Activated T-cell treated with anti-CD3 and anti-CD28 coated beads, Interleukin-2, amount 50 U/mL, for 48 hours (primary cell): ENCODE data around the gene PDXDC1.
A peak's percentile ranks its signal among the peaks of the same experiment; 100 is the strongest.
"Not testable (repeated sequence)": the region's sequence is repeated elsewhere in the genome, so short reads cannot be mapped to it uniquely, and the experiment has no call there.

ENCODE experiments used
- DNase-seq, 2 experiments: peaks; one replicate each; pipeline ENCODE4 v3.0.0-alpha.2; 2020

Gene PDXDC1

DNA sequence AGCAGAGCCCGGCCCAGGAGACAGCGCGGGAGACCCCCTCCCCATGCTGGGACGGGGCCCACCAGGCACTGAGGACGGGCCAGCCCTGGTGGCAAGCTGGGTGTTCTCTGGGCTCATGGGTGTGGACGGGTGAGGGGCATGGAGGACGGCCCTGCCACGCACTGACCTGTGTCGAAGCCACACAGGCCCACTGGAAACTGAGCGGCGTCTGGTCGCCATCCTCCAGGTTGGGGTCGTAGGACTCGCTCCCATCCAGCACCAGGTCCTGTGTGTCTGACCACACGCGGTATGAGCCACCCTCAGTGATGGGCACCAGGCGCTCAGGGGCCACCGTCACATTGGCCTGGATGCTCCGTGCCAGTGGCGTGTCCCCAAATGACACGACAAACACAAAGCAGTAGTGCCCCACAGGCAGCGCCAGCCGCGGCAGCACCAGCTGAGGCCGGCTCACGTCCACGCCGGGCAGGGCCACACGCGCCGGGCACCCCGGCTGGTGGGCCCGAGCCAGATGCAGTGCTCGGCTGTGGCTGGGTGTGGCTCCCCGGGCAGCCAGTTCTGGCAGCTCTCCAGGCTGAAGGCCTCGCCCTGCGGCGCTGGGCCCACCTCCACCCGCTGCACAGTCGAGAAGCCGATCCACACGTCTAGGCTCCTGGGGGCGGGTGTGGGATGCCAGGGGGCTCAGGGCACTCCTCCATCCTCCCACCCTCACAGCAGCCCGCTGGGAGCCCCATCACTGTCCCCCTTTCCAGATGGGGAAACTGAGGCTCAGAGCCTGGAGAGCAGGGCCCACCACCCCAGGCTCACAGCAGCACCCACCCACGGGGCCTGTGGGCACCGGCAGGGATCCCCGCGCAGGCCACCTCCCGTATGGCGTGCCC, 160.9 kb downstream of the PDXDC1 start:
- not testable (repeated sequence) for DNase-seq

DNA sequence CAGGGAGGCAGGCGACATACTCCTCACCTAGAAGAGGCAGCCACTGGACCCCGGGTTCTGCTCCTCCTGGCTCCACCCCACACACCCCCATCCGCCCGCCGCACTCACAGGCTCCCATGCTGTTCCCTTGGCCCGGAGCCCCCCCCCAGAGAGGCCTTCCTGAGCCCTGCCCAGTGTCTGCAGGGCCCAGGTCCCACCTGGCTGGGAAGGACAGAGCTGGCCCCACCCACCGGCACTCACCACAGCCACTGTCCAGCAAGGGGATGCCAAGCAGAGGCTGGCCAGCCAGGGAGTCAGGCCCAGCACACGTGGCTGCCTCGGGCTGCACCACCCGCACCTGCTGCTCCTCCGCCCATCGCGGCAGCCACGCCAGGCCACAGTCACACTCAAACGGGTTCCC, 162.7 kb downstream of the PDXDC1 start:
- not testable (repeated sequence) for DNase-seq

DNA sequence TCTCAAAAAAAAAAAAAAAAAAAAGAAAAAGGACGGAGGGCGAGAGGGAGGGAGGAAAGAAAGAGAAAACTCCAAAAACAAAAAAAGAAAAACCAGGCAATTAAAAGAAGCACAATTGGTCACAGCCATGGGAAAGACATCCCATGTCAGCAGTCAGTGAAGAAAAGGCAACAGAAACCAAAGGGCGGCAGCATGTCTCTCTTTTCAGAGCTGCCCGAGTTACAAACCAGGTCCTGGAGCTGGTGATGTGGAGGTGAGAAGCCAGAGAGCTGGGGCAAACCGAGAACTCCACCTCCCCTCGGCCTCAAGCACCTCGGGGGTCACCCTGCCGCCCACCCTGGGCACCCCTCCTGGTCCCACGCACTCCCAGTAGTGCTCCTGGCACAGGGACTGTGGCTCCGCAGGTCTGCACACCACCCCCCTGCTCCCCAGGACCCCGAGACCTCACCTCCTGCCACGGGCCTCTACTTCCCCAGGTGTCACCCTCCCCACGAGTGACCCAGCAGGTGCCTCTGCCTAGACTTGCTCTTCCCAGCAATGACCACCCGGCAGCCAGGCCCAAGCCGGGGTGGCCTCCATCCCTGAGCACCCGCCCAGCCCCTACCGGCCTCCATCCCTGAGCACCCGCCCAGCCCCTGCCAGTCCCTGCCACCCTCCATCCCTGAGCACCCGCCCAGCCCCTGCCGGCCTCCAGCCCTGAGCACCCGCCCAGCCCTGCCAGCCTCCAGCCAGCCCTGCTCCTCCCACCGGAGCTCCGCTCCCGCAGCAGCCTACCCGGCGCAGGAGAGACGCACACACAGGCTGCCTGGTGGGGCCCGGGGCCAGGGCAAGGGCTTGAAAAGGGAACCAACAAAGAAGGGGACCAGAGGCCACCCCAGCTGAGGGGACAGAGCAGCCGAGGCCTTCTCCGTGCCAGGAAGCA, 165.9 kb downstream of the PDXDC1 start:
- not testable (repeated sequence) for DNase-seq

DNA sequence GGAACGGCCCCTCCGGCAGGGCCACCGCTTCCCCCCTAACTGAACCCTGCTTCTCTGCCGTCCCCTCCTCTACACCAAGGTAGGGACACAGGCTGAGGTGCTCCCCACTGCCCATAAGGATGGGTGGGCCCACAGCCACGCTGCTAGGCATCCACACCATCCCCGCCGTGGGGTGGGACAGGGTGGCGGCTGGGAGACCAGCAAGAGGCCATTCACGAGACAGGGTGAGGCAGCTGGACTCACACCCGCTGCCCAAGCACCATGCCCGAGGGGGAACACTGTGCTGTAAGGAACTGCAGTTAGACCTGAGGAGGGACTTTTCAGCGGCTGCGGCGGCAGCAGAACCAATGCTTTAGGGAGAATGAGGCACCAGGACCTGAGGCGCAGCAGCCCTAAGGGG, 166.8 kb downstream of the PDXDC1 start:
- no peak for DNase-seq

DNA sequence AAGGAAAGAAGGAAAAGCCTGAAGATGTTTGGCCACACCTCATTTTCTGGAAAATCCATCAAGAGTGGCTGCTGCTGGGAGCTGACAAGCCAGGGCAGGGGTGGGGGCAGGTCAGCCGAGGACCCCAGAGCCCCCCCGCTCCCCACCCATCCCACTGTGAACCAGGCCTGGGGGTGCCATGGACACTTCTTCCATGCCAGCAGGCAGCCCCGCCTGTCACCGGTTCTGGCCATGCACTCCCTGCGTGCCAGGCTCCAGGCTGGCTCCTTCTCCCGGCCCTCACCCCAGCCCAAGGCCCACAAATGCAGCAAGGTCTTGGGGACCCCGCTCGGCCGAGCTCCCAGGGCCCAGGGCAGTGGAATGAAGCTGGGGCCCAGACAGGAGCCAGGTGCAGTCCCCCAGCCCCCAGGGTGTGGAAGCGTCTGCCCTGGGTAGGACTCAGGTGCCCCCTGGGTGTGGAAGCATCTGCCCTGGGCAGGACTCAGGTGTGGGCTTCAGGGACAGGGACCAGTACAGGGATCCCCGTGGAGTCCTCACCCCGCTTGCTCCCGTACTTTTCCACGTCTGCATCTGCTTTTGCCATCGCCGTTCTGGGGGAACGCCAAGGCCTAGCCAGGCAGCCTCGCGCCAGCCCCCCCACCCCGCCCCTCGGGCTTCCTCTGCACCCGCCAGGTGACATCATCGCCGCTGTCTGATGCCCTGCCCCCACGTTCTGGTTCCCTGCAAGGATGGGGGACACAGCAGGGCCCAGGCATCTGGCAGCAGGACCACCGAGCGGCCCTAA, 167.5 kb downstream of the PDXDC1 start:
- not testable (repeated sequence) for DNase-seq

DNA sequence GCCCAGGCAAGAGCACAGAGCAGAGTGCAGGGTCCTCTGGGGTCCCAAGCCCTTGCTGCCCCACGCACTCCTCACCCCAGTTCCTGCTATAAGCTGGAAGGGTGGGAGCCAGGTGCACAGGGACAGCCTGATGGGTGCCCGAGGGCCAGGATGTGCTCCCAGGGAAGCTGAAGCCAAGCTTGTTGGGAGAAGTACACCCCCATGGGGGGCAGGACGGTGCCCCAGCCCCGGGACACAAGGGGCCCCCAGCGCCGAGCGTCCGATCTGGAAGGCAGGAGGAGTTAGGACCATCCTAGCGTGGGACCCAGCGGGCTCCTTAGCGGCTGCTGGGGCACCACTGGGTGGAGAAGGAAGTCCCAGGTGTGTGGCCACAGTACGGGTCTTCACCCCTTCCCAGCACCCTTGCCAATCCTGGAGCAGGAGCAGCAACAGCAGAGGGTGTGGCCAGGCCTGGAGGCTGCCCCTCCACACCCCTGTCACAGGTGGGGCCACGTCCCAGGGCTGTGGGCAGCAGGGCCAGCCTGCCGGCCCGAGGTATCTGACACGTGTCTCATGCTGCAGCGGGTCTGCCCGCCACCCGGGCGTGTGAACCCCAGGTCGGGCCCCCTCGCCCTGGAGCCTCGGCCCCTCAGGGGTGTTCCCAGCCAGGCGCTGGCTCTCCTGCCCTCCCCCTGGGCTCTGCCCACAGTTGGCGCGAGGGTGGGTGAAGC, 168.2 kb downstream of the PDXDC1 start:
- not testable (repeated sequence) for DNase-seq

DNA sequence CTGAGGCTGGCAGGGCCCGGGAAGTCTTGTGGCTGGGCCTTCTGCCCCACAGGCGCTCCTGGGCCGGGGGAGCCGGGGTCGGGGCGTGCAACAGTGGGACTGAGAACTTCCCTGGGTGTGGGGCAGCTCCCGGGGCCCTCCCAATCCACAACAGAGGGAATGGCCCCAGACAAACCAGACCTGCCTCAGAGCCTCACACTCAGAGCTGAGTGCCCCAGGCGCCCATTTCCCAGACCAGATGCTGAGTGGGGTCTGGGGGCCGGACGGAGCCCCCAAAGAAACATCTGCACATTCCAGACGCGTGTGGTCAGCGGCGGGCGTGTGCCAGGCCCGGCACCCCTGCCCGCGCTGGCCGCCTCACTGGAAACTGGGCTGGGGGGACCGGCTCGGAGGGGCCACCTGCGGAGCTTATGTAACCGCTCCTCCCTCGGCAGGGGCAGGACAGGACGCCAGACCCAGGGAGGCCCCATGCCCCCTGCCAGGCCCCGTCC, 168.8 kb downstream of the PDXDC1 start:
- not testable (repeated sequence) for DNase-seq

DNA sequence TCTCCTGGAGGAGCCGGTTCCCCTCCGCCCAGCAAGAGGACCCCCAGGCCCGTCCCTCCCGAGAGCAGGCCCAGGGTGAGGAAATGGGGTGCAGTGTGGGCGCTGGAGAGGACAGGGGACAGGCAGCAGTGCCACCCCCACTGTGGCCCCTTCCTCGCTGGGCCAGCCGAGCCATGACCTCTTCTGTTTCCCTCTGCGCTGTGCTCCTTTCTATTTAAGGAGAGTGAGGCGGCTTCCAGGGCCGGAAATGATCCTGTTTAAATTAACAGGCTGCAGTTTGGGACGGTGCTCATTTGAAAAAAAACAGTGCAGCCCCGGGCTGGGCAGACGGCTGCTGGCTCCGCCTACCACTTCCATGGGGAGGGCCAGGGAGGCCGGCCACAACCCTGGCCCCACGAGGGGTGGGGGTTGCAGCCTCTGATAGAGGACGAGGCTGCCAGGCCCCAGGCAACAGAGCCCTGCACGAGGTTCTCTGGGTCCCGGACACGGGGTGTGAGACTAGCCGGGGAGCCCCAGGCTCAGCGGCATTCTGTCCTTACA, 169.3 kb downstream of the PDXDC1 start:
- DNase-seq: not testable (repeated sequence)

DNA sequence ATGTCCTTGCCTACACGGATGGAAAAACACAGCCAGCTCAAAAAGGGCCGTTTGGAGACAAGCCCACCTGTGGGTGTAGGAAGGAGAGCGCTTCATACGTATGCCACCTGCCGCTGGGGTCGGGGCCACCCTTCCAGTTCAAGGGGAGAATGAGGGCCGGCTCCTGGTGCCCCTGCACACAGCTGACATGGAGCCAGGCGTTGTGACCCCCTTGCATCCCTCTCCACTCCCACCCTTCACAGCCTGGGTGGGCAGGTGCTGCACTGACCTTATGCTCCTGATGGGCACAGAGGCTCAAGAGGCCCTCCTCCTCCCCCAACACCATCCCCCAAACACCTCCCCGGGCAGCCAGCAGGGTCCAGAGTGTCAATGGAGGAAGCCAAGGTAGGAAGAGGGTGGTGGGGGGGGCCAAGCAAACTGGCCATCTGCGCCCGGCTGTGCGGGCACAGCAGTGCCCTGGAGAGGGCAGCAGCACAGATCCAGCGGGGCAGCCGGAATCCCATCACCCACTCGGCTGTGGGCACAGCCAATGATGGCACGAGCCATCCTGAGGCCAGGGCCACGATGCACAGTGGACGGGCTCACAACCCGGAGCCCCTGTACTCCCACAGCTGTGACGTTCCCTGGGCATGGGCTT, 170.1 kb downstream of the PDXDC1 start:
- DNase-seq: not testable (repeated sequence)

DNA sequence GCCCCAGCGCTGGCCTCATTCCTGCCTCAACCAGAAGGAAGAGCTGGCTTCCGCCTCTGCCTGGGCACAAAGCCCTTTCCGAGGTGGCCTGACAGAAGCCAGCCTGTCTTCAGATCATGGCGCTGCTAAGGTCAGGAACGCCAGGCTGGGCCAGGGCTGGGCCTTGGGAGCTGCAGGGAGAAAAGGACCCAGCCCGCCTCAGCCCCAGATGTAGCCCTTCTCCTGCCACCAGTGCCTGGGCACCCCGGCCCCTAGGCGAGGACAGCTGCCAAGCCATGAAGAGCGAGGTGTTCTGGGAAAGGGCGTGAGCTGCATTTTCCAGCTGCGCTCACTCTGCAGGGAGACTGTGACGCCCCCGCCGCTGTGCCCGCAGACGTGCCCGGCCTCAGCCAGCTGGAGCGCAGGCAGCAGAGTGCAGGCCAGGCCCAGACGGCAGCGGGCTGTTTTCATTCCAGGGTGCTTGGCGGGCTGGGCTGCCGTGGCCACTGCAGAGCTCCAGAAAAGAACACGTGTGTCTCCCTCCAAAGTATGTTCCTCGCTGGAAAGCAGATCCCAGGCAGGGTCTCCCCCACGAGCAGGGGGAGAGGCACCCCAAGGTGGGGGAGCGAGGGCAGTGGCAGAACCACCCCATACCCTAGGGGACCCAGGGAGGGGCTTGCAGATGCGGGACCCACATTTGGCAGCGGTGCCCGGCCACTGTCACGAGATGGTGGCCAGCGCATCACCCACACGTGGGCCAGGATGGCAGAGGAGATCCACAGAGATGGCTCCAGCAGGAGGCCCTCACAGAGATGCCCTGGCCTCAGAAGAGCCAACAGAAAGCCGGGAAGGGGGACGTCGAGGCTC, 170.8 kb downstream of the PDXDC1 start:
- not testable (repeated sequence) for DNase-seq

DNA sequence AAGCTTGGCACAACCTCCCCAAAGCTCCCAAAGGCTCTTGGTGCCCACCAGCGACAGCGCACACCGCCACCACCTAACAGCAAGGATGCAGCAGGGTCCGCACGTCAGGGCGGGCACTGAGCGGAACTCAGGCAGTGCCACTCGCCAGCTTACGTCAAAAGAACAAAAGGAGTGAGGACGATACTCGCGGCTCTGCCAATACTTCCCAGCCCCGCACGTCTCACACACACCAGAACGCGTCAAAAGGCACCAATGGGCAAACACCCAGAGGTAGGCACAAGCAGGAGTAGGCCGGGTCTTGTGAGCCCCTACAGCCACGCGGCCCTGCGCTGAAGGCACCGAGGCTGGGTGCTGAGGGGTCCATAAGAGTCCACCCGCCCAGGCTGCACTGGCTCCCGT, 171.4 kb downstream of the PDXDC1 start:
- DNase-seq: not testable (repeated sequence)

DNA sequence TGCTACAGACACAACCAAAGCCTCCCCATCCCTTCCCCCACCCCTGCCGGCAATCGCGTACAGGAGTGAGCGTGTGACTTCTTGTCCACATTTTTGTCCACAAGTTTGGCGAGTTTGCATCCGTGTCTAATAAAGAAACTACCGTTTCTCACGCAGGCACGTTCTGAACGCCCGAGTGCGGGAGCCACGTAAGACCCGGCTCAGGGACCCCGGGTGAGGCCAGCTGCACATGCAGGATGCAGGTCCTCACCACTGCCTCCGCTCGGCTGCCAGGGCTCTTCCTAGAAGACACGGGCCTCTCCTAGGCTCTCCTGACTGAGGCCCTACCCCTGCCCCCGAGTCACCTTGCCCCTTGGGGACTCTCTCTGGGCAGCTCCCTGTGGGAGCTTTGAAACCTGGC, 174.0 kb downstream of the PDXDC1 start:
- not testable (repeated sequence) for DNase-seq

DNA sequence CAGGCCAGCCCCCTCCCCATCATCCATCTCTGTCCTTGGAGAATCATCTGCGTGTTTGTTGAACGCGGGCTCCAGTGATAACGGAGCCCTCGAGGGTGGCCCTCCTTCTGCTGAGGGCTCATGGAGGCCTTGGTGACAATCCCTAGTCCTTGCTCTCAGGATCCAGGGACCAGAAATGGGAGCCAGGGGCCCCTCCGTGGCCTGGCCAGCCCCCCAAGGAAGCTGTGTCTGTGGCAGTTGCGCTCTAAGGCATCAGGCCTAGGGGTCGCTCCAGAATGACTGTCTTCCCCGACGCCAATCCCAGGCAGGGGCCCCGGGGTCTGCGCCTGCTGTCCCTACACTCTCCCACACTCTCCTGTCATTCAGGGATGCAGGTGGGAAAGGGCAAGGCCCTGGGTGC, 174.4 kb downstream of the PDXDC1 start:
- DNase-seq: not testable (repeated sequence)

DNA sequence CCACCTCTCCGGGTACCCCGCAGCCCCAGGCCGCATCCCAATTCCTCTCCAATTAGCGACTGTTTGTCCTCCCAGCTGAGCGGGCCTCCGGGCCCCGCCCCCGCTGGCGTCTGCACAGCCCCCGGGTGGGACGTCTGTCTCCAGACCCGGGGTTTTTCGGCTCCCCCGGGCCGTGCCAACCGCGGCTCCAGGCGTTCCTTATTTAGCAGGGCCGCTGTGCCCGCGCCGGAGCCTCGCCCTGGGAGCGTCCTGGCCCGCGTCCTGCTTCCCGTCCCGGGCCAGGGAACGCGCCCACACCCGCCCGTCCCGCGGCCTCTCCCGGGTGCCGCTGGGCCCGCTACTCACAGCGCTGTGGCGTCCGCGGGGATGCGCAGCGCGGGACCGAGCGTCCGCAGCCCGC, 179.2 kb downstream of the PDXDC1 start:
- peak; percentile 50 to 60 for DNase-seq

DNA sequence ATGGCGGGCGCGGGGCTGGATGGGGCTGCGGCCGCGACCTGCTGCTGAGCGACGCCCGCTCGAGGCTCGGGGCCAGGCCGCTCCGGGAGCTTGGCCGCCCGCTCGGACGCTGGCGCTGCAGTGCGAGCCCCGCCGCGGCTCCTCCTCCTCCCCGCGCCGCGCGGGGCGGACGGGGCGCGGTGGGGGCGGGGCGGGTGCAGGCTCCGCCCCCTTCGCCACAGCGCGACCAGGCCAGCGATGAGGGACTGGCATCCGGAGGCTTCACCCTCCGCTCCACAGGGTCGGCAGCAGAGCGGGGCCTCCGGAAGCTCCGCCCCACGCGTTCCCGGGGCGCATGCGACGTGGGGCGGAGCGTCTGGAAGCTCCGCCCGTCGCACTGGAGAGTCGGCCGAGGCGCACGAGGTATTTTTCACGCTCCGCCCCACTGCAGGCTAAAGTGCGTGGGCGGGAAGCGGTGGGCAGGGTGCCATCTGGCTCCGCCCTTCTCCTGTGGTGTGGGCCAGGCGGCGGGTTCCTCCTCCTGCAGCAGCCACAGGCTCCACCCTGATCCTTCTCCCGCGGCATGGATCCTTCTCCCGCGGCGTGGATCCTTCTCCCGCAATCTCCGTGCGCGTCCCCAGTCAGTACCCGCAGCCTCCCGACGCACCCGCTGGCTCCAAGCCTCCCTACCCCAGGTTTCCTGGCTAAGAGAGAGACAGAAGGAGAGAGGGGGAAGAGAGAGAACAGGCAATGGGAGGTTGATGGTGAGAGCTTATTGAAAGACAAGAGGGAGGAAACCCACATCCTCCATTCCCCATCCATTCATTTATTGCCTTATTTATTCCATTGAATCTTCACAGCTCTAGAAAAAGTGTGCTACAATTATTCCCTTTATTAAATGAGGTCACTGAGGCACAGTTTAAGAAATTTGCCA, 180.1 kb downstream of the PDXDC1 start:
- DNase-seq: peak; percentile 94 to 95

DNA sequence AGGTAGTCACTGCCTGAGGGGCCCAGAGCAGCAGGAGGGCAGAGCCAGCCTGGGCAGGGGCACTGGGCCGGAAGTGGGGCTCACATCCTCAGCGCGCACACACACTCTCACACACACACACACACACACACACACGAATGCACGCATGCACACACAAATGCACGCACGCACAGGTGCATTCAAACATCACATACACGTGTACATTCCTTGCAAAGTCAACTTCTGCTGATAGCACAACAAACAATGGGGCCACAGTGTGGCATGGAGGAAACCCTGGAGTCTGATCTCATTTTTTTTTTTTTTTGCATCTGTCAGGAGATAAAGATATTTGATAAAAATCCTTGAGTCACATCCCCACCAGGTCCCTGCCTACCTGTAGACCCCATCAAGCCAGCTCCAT, 182.8 kb downstream of the PDXDC1 start:
- not testable (repeated sequence) for DNase-seq

DNA sequence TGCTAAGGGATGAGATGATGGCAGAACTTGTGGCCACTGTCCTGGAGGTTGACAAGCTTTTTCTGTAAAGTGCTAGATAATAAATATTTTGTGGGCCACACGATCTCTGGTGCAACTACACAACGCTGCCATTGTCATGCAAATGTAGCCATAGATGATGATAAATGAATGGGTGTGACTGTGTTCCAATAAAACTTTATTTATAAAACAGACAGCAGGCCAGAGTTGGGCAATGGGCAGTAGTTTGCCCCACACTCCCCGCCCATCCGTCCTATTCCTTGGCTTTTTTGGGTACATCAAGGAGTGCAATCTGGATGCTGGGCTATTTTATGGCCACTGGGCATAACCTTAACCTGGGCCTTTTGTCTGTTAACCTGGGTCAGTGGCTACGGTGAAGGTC, 184.8 kb downstream of the PDXDC1 start:
- DNase-seq: not testable (repeated sequence)

DNA sequence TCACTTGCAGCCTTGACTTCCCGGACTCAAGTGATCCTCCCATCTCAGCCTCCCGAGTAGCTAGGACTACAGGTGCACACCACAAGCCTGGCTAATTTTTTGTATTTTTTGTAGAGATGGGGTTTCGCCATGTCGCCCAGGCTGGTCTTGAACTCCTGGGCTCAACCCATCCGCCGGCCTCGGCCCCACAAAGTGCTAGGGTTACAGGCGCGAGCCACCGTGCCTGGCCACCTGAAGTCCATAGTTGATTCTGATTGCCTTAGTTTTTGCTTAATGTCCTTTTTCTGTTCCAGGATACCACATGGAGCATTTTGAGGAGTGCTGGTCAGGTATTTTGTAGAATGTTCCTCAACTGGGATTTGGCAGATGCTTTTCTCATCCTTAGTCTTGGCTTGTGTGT, 185.7 kb downstream of the PDXDC1 start:
- not testable (repeated sequence) for DNase-seq

DNA sequence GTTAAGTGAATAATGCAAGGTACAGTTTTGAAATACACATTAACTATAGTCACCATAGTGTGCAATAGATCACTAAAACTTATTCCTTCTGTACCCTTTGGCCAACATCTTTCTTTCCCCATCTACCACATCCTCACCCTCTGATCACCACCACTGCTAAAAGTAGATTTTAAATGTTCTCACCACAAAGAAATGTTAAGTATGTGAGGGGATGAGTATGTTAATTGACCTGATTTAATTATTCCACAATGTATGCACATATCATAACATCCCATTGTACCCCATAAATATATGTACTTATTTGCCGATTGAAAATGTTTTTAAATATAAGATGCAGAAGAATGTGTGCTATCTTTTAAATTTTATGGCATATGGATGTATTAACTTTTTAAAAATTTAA, 188.2 kb downstream of the PDXDC1 start:
- DNase-seq: not testable (repeated sequence)
